HepG2 (cell line): ENCODE data around the gene NCOA6. TPM values are rescaled to one million over a fixed set of nuclear protein-coding genes. Genes with fewer than 3 reads are reported as not detected.

Experiments
- ATAC-seq: fragments of 200-7000 bp; cut with Tn5 transposase; 3 replicates; pipeline ENCODE4 v1.9.1; 2020; ENCODE audit warnings: mild to moderate bottlenecking, moderate library complexity
- BruUV-seq: library from RNA; stranded (reverse); fragments of 400-500 nt; replicated peaks from 2 replicates; lab custom pipeline; 2021; lab: Mats Ljungman, UMichigan
- CTCF ChIA-PET: fragments of 300-600 bp; formaldehyde crosslinking; extraction: SDS; loops from one replicate; lab custom pipeline; 2021; ENCODE audit warnings: low total read pairs, inconsistent platforms, low intra/inter-chr PET ratio; lab: Yijun Ruan, JAX
- POLR2A ChIA-PET: fragments of 350-600 bp; sonication (Branson Sonifier 250); formaldehyde crosslinking; loops from one replicate; lab custom pipeline; 2020; ENCODE audit warnings: antibody characterized with exemption, inconsistent platforms; lab: Yijun Ruan, JAX
- DNase-seq: peaks from one replicate; pipeline ENCODE4 v3.0.0-alpha.2; 2015; ENCODE audit warnings: low spot score
- FAIRE-seq: peaks from 3 replicates; lab custom pipeline; 2011; peaks lifted over from hg19 to GRCh38; lab: Jason Lieb, UNC
- H2AFZ ChIP-seq: one replicate; pipeline ENCODE4 v1.6.1; 2011; ENCODE audit warnings: low read length, inconsistent platforms
- H3K27ac ChIP-seq: fragments of 300-600 bp; 3 replicates; pipeline ENCODE4 v1.8.0; 2011; ENCODE audit warnings: mixed run types, mild to moderate bottlenecking, mixed read lengths, low read length, inconsistent platforms; ENCODE audit not compliant: insufficient read depth; ENCODE audit errors: extremely low read length
- H3K27me3 ChIP-seq, 2 experiments: fragments of 200-600 bp in 1 of 2; 2 replicates in 1 of 2; 3 replicates in 1 of 2; pipeline versions ENCODE4 v1.6.0 to v1.8.0; 2011; ENCODE audit warnings: low read length in 2 of 2, mild to moderate bottlenecking in 2 of 2, moderate library complexity in 2 of 2, inconsistent platforms in 1 of 2; ENCODE audit not compliant: insufficient read depth in 2 of 2, control insufficient read depth in 1 of 2
- H3K36me3 ChIP-seq, 2 experiments: fragments of 200-600 bp in 1 of 2; replicated peaks in 1 of 2; 2 replicates in 1 of 2; 3 replicates in 1 of 2; pipeline versions ENCODE4 v1.5.1 to v1.8.0; 2011; ENCODE audit warnings: low read length in 2 of 2, inconsistent platforms in 1 of 2; ENCODE audit not compliant: insufficient read depth in 2 of 2, control insufficient read depth in 1 of 2
- H3K4me1 ChIP-seq: 2 replicates; pipeline ENCODE4 v1.5.1; 2012; ENCODE audit warnings: low read length, inconsistent platforms; ENCODE audit not compliant: insufficient read depth
- H3K4me2 ChIP-seq: 2 replicates; pipeline ENCODE4 v1.6.0; 2011; ENCODE audit warnings: low read depth, low read length, inconsistent platforms
- H3K4me3 ChIP-seq, 3 experiments: fragments of 200-600 bp in 1 of 3; sonication (generic), shearing (Covaris generic) in 1 of 3; replicated peaks in 1 of 3; 2 replicates each; pipeline ENCODE4 v1.5.1; 2011 to 2016; ENCODE audit warnings: low read length in 3 of 3, inconsistent platforms in 2 of 3, low read depth in 2 of 3, mild to moderate bottlenecking in 2 of 3, control low read depth in 1 of 3, mixed read lengths in 1 of 3; ENCODE audit not compliant: insufficient read depth in 1 of 3
- H3K79me2 ChIP-seq: one replicate; pipeline ENCODE4 v1.6.1; 2011; ENCODE audit warnings: low read length, inconsistent platforms; ENCODE audit not compliant: insufficient read depth
- H3K9ac ChIP-seq: 2 replicates; pipeline ENCODE4 v1.6.0; 2011; ENCODE audit warnings: mild to moderate bottlenecking, low read depth, low read length, inconsistent platforms; ENCODE audit not compliant: insufficient read depth
- H3K9me3 ChIP-seq: 2 replicates; pipeline ENCODE4 v1.5.1; 2012; ENCODE audit warnings: mild to moderate bottlenecking, low read length
- H4K20me1 ChIP-seq: 2 replicates; pipeline ENCODE4 v1.6.0; 2011; ENCODE audit warnings: inconsistent platforms, mild to moderate bottlenecking, low read length, moderate library complexity; ENCODE audit not compliant: insufficient read depth
- DZIP1 ChIP-seq: sonication (generic); formaldehyde crosslinking; IDR thresholded peaks from 2 replicates; pipeline ENCODE4 v1.5.0; 2020; ENCODE audit warnings: mild to moderate bottlenecking, missing genetic modification reagents
- FOXK2 ChIP-seq: fragments of 450-650 bp; IDR thresholded peaks from 2 replicates; pipeline ENCODE4 v1.6.1; 2016
- ISX ChIP-seq: sonication (generic); formaldehyde crosslinking; conservative IDR thresholded peaks from 2 replicates; pipeline ENCODE4 v1.5.0; 2020; ENCODE audit warnings: missing genetic modification reagents
- KAT8 ChIP-seq: IDR thresholded peaks from 2 replicates; pipeline ENCODE4 v1.6.1; 2016; ENCODE audit warnings: missing genetic modification reagents, missing compliant biosample characterization
- MEIS1 ChIP-seq: sonication (generic); formaldehyde crosslinking; IDR thresholded peaks from 2 replicates; pipeline ENCODE4 v1.9.0; 2021; ENCODE audit warnings: mild to moderate bottlenecking, missing genetic modification reagents, moderate library complexity, borderline replicate concordance
- NR2C2 ChIP-seq: sonication (generic); formaldehyde crosslinking; IDR thresholded peaks from 2 replicates; pipeline ENCODE4 v1.4.0; 2020; ENCODE audit warnings: missing genetic modification reagents, mild to moderate bottlenecking, moderate library complexity, borderline replicate concordance
- RARA ChIP-seq: IDR thresholded peaks from 2 replicates; pipeline ENCODE4 v1.6.1; 2016; ENCODE audit warnings: missing genetic modification reagents, missing compliant biosample characterization
- SMYD3 ChIP-seq: sonication (generic); formaldehyde crosslinking; IDR thresholded peaks from 2 replicates; pipeline ENCODE4 v1.8.1; 2023; ENCODE audit warnings: mild to moderate bottlenecking, missing genetic modification reagents
- TOE1 ChIP-seq: sonication (generic); formaldehyde crosslinking; IDR thresholded peaks from 2 replicates; pipeline ENCODE4 v1.4.0; 2020; ENCODE audit warnings: mild to moderate bottlenecking, missing genetic modification reagents
- ZBTB14 ChIP-seq: sonication (generic); formaldehyde crosslinking; IDR thresholded peaks from 2 replicates; pipeline ENCODE4 v1.4.0; 2020; ENCODE audit warnings: missing genetic modification reagents
- ZBTB4 ChIP-seq: sonication (generic); formaldehyde crosslinking; IDR thresholded peaks from 2 replicates; pipeline ENCODE4 v1.4.0; 2020; ENCODE audit warnings: missing genetic modification reagents, mild to moderate bottlenecking, borderline replicate concordance
- ZFX ChIP-seq: sonication (generic); formaldehyde crosslinking; IDR thresholded peaks from 2 replicates; pipeline ENCODE4 v1.4.0; 2020; ENCODE audit warnings: mild to moderate bottlenecking, low read depth, missing genetic modification reagents, moderate library complexity
- ZFY ChIP-seq: sonication (generic); formaldehyde crosslinking; IDR thresholded peaks from 2 replicates; pipeline ENCODE4 v1.4.0; 2020; ENCODE audit warnings: missing genetic modification reagents
- ZNF510 ChIP-seq: sonication (generic); formaldehyde crosslinking; IDR thresholded peaks from 2 replicates; pipeline ENCODE4 v1.4.0; 2020; ENCODE audit warnings: low read depth, mild to moderate bottlenecking, missing genetic modification reagents
- ZNF777 ChIP-seq: sonication (generic); formaldehyde crosslinking; IDR thresholded peaks from 2 replicates; pipeline ENCODE4 v1.4.0; 2020; ENCODE audit warnings: missing genetic modification reagents
- ZNF816 ChIP-seq: sonication (generic); formaldehyde crosslinking; IDR thresholded peaks from 2 replicates; pipeline ENCODE4 v1.8.0; 2022; ENCODE audit warnings: missing genetic modification reagents, mild to moderate bottlenecking, borderline replicate concordance
- ZSCAN29 ChIP-seq: sonication (generic); formaldehyde crosslinking; conservative IDR thresholded peaks from 2 replicates; pipeline ENCODE4 v1.4.0; 2020; ENCODE audit warnings: mild to moderate bottlenecking, missing genetic modification reagents
- WGBS: methylation state at CpG from one replicate; pipeline ENCODE4 v1.1.6; 2017; ENCODE audit warnings: low lambda C conversion rate; 5-methylcytosine and 5-hydroxymethylcytosine counted together
- in situ Hi-C: cut with HindIII; loops from 2 replicates; pipeline ENCODE4 v1.10.0; 2017; ENCODE audit warnings: low pct_unique_long_range_greater_than_20kb; ENCODE audit not compliant: extremely low pct_ligation_motif_present
- intact Hi-C: fragments of 100-400 bp; cut with micrococcal nuclease; formaldehyde crosslinking; loops from one replicate; pipeline ENCODE4 v1.10.0; 2022; ENCODE audit not compliant: unreplicated experiment
- polyA plus RNA-seq, 8 experiments: library from polyadenylated mRNA; depleted of rRNA in 3 of 8; stranded (reverse) in 7 of 8; unstranded in 1 of 8; fragments of >200 nt; fragmentation: Illumina TruSeq in 4 of 8; extraction: Trizol in 4 of 8; gene quantifications; 2 replicates each; pipeline versions ENCODE4 v1.2.1 to v1.2.3, GENCODE V29; 2011 to 2016; ENCODE audit warnings: low read depth in 4 of 8, missing spikeins in 1 of 8, mixed read lengths in 1 of 8; ENCODE audit not compliant: insufficient read depth in 1 of 8
- total RNA-seq, 5 experiments: library from RNA; depleted of rRNA; stranded (reverse); fragments of >200 nt; fragmentation: Illumina TruSeq; extraction: Trizol; gene quantifications; 2 replicates each; pipeline ENCODE4 v1.2.3, GENCODE V29; 2016; ENCODE audit warnings: low read depth in 1 of 5

Gene NCOA6
- total and polyA plus RNA-seq, 2 of the 13 experiments (the other 11 are each of a cell fraction or from before 2014, with no cell fraction given) = 11.2 to 29.3 TPM

- H2AFZ ChIP-seq = no peak overlapping the region
- CTCF ChIA-PET = no interaction called here
- 69% methylated on average over 2 of the region's 2 CpGs for WGBS
- ATAC-seq (no peak), DNase-seq (no peak), FAIRE-seq (no peak)
- no peaks in the 10 kb centered on the region for H3K79me2 ChIP-seq
- H3K27ac ChIP-seq = peak overlapping the region; percentile 71
- H3K9ac ChIP-seq = no peak overlapping the region
- peaks cover 3 to 21% of the 10 kb centered on the region in 2 experiments; a peak in 4 of 5 replicates for H3K36me3 ChIP-seq
- POLR2A ChIA-PET = interaction anchor here (2.0 to 16.2 kb wide), 2 partner anchors 12 to 40 kb away, joined by 9 to 168 read pairs; partner anchors contain the start of genes PIGU and TP53INP2
- BruUV-seq = no TSS peak
- H4K20me1 ChIP-seq = no peaks in the 10 kb centered on the region
- no peaks in the 10 kb centered on the region for H3K27me3 ChIP-seq
- in situ Hi-C loops (no loop called here), intact Hi-C loops (no loop called here)
- no peaks in the 10 kb centered on the region for H3K9me3 ChIP-seq
- no peak overlapping the region; a peak in 1 of 6 replicates for H3K4me3 ChIP-seq
- H3K4me2 ChIP-seq = 0 out of 2 replicates have a peak overlapping the region, but pooled peaks have one; percentile 22
- H3K4me1 ChIP-seq = peaks cover 77% of the 10 kb centered on the region
- peak; percentile 24; the same call in 1 of the 2 replicates for TF ChIP-seq KAT8
- 0 out of 2 replicates have a peak, but pooled peaks have one; percentile 30 for TF ChIP-seq NR2C2 (CRISPR knock-in tag)
- TF ChIP-seq DZIP1 (CRISPR knock-in tag) = no peak
- 0 out of 2 replicates have a peak, but pooled peaks have one; percentile 12 for TF ChIP-seq ZBTB14 (CRISPR knock-in tag)
- TF ChIP-seq FOXK2 = no peak
- TF ChIP-seq TOE1 (CRISPR knock-in tag) = peak; percentile 28; the same call in 1 of the 2 replicates
- 0 out of 2 replicates have a peak, but pooled peaks have one; percentile 36 for TF ChIP-seq ZSCAN29 (CRISPR knock-in tag)
- TF ChIP-seq ZFY (CRISPR knock-in tag) = peak; percentile 19; the same call in 1 of the 2 replicates
- 0 out of 2 replicates have a peak, but pooled peaks have one; percentile 72 for TF ChIP-seq ISX (CRISPR knock-in tag)
- TF ChIP-seq MEIS1 (CRISPR knock-in tag) = 0 out of 2 replicates have a peak, but pooled peaks have one; percentile 34
- peak; percentile 59; the same call in 1 of the 2 replicates for TF ChIP-seq ZNF510 (CRISPR knock-in tag)
- TF ChIP-seq ZBTB4 (CRISPR knock-in tag) = peak; percentile 53; the same call in 1 of the 2 replicates
- peak; percentile 82 for TF ChIP-seq RARA (CRISPR knock-in tag)
- TF ChIP-seq ZFX = peak; percentile 55; the same call in 1 of the 2 replicates
- TF ChIP-seq ZNF816 (CRISPR knock-in tag) = peak; percentile 77
- TF ChIP-seq ZNF777 = no peak
- TF ChIP-seq SMYD3 (CRISPR knock-in tag) = 0 out of 2 replicates have a peak, but pooled peaks have one; percentile 78
Measured at GRCh38 chr20:34716921-34717229, 108.6 kb downstream of the NCOA6 start.
